ENCODE results near the gene PCCA.
A peak's percentile ranks its signal among the peaks of the same experiment; 100 is the strongest.

The PCCA gene

GRCh38 chr13:100451923-100452322, 363.0 kb downstream of the PCCA start:
- TF ChIP-seq CTCF (IDR thresholded peaks at IDR 0.05; ENCODE audit: low read length, missing control alignments) = no peak
- H3K4me3 ChIP-seq (replicated peaks; ENCODE audit: low read depth, low read length) = no peak overlapping the region
- DNase-seq (ENCODE audit: low read depth) = no peak

- TF ChIP-seq CTCF (IDR thresholded peaks at IDR 0.05; ENCODE audit: low read length, missing control alignments) = no peak
- peak; percentile 57 for DNase-seq (ENCODE audit: low read depth)
- H3K4me3 ChIP-seq (replicated peaks; ENCODE audit: low read depth, low read length) = no peak overlapping the region
Measured at GRCh38 chr13:100454876-100455275, 366.0 kb downstream of the PCCA start.

GRCh38 chr13:100458673-100459072, 369.8 kb downstream of the PCCA start:
- H3K4me3 ChIP-seq (replicated peaks; ENCODE audit: low read depth, low read length) = no peak overlapping the region
- no peak for TF ChIP-seq CTCF (IDR thresholded peaks at IDR 0.05; ENCODE audit: low read length, missing control alignments)
- DNase-seq (ENCODE audit: low read depth) = no peak

GRCh38 chr13:100459747-100460146, 370.9 kb downstream of the PCCA start:
- H3K4me3 ChIP-seq (replicated peaks; ENCODE audit: low read depth, low read length) = no peak overlapping the region
- DNase-seq (ENCODE audit: low read depth) = no peak
- TF ChIP-seq CTCF (IDR thresholded peaks at IDR 0.05; ENCODE audit: low read length, missing control alignments) = no peak

GRCh38 chr13:100460266-100460665, 371.4 kb downstream of the PCCA start:
- TF ChIP-seq CTCF (IDR thresholded peaks at IDR 0.05; ENCODE audit: low read length, missing control alignments) = no peak
- DNase-seq (ENCODE audit: low read depth) = no peak
- no peak overlapping the region for H3K4me3 ChIP-seq (replicated peaks; ENCODE audit: low read depth, low read length)

- no peak for DNase-seq (ENCODE audit: low read depth)
- TF ChIP-seq CTCF (IDR thresholded peaks at IDR 0.05; ENCODE audit: low read length, missing control alignments) = no peak
Measured at GRCh38 chr13:100460791-100461190, 371.9 kb downstream of the PCCA start.

GRCh38 chr13:100461309-100462030, 372.6 kb downstream of the PCCA start:
- H3K4me3 ChIP-seq (replicated peaks; ENCODE audit: low read depth, low read length) = no peak overlapping the region
- no peak for DNase-seq (ENCODE audit: low read depth)
- no peak for TF ChIP-seq CTCF (IDR thresholded peaks at IDR 0.05; ENCODE audit: low read length, missing control alignments)

More at GRCh38 chr13:100460791-100461190, 371.9 kb downstream of the PCCA start:
- H3K4me3 ChIP-seq (replicated peaks; ENCODE audit: low read depth, low read length) = no peak overlapping the region

Data from fibroblast of pulmonary artery (primary cell).